Heart left ventricle (tissue), 16 donors: ENCODE data around the gene DCPS. TPM values are rescaled to one million over a fixed set of nuclear protein-coding genes. Genes with fewer than 3 reads are reported as not detected.
"Not testable (repeated sequence)": the region's sequence is repeated elsewhere in the genome, so short reads cannot be mapped to it uniquely, and the experiment has no call there.

Source experiments
- ATAC-seq, 4 donors: fragments of 200-7000 bp; cut with Tn5 transposase; one replicate each; pipeline ENCODE4 v1.9.1; 2020 to 2022; ENCODE audit warnings: moderate library complexity in 4 of 4, mild to moderate bottlenecking in 3 of 4, moderate number of reproducible peaks in 1 of 4
- DNase-seq, 5 donors: peaks; one replicate each; pipeline ENCODE4 v3.0.0-alpha.2; 2020
- H3K27ac ChIP-seq, 12 donors: fragments of 200-600 bp; sonication (generic) in 4 of 12; one replicate each; pipeline versions ENCODE4 v1.5.0 to v1.8.0; 2016 to 2022; ENCODE audit warnings: mild to moderate bottlenecking in 2 of 12
- H3K27me3 ChIP-seq, 9 donors: fragments of 200-600 bp; sonication (generic) in 2 of 9; one replicate each; pipeline versions ENCODE4 v1.5.1 to v1.8.0; 2016 to 2022; ENCODE audit warnings: mild to moderate bottlenecking in 3 of 9
- H3K36me3 ChIP-seq, 9 donors: fragments of 200-600 bp; sonication (generic) in 2 of 9; one replicate each; pipeline versions ENCODE4 v1.5.0 to v1.8.0; 2018 to 2022; ENCODE audit warnings: mild to moderate bottlenecking in 2 of 9
- H3K4me1 ChIP-seq, 12 donors: fragments of 200-600 bp; sonication (generic) in 4 of 12; one replicate each; pipeline versions ENCODE4 v1.5.0 to v1.8.0; 2016 to 2022; ENCODE audit warnings: mild to moderate bottlenecking in 3 of 12
- H3K4me3 ChIP-seq, 12 donors: fragments of 200-600 bp; sonication (generic) in 4 of 12; one replicate each; pipeline versions ENCODE4 v1.5.0 to v1.8.0; 2017 to 2022; ENCODE audit warnings: mild to moderate bottlenecking in 9 of 12, moderate library complexity in 4 of 12
- H3K9me3 ChIP-seq, 12 donors: fragments of 200-600 bp; sonication (generic) in 4 of 12; one replicate each; pipeline versions ENCODE4 v1.5.0 to v1.8.0; 2016 to 2022; ENCODE audit warnings: mild to moderate bottlenecking in 1 of 12
- POLR2A ChIP-seq, 2 donors: fragments of 450-650 bp; IDR thresholded peaks; one replicate each; pipeline ENCODE4 v1.6.1; 2017; ENCODE audit warnings: antibody characterized with exemption in 2 of 2, mild to moderate bottlenecking in 2 of 2, moderate library complexity in 2 of 2
- WGBS, 4 donors: extraction: QIAGEN DNeasy Blood & Tissue Kit in 2 of 4; methylation state at CpG; one replicate each; pipeline versions ENCODE4 v1.1.5 to v1.1.7; 2013 to 2018; 5-methylcytosine and 5-hydroxymethylcytosine counted together
- intact Hi-C, 10 donors: fragments of 100-400 bp; cut with DNase I; formaldehyde crosslinking; loops; one replicate each; pipeline versions ENCODE4 v1.11.1 to v1.14.2; 2022
- long read RNA-seq, 3 donors: library from polyadenylated mRNA; unstranded; transcript quantifications; one replicate each; pipeline ENCODE4 v2.0.0, GENCODE V29; 2020 to 2021
- polyA plus RNA-seq, 2 donors: library from polyadenylated mRNA; stranded (reverse); fragments of 200-250 nt; gene quantifications; one replicate each; pipeline ENCODE4 v1.2.3, GENCODE V29; 2013
- total RNA-seq, 9 donors: library from RNA; depleted of rRNA in 2 of 9; stranded (reverse); fragments of >200 nt in 2 of 9; fragmentation: NEBNext Ultra II Directional in 3 of 9; extraction: Animal tissue kit (Norgen Biotek cat#: 25700) in 3 of 9; gene quantifications; one replicate each; pipeline versions ENCODE4 v1.1.0 to v1.2.4, GENCODE V29; 2016 to 2023
- TF ChIP-seq, protein P1 (sequence below), 12 donors: fragments of 200-600 bp; sonication (generic) in 4 of 12; IDR thresholded peaks; one replicate each; pipeline versions ENCODE4 v1.5.0 to v1.8.0; 2018 to 2022; ENCODE audit warnings: antibody characterized with exemption in 12 of 12, mild to moderate bottlenecking in 5 of 12
- donor health status: ischemic (EF 13 %, LVEDD 7.1; RV severe dilation, severe dysfunction).
- donor health status: healthy with polysubstance abuse.
- donor health status: DM: no; HTN: yes; CAD: no.
- donor health status: DM: no; HTN: no; CAD: no.
- donor health status: ischemic (EF 25% LVEDD 6.9; RV normal size, moderate dysfunction).
- donor health status: ischemic (EF 25% LVEDD 5.7; RV mildly dilated, moderate dysfunction).
- donor health status: healthy.
- donor health status: DM: yes; HTN: yes; CAD: no.
- donor health status: ischemic (EF 35%, LVEDD 5.7; RV mildly dilated, moderate dysfunction).
- donor health status: nonischemic (EF 11% LVEDD 7.7; RV severe dilation, severe dysfunction).
- donor health status: DM: yes; HTN: yes; CAD: no.
- donor health status: PGD.
- donor health status: ischemic (EF 29% LVEDD 5.4; RV normal size, mild dysfunction).
- donor health status: nonischemic (EF 23%, LVEDD 6.1; RV moderate dilation, normal function).

DCPS gene, protein sequence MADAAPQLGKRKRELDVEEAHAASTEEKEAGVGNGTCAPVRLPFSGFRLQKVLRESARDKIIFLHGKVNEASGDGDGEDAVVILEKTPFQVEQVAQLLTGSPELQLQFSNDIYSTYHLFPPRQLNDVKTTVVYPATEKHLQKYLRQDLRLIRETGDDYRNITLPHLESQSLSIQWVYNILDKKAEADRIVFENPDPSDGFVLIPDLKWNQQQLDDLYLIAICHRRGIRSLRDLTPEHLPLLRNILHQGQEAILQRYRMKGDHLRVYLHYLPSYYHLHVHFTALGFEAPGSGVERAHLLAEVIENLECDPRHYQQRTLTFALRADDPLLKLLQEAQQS
- total RNA-seq: 10 to 100 TPM in 5 of 9 donors, 1 to 10 TPM in 4; 7.7 to 15.5 (median 11.1) TPM
- polyA plus RNA-seq: 10 to 100 TPM in 1 of 2 donors, 1 to 10 TPM in 1; 8.1 to 18.9 TPM
- long read RNA-seq, donor 1, partial matches to known transcripts: 3 of 6 reads
- long read RNA-seq, donor 1, other reads (novel, unspliced or antisense): 0 of 6 reads
- long read RNA-seq, donor 2, transcript DCPS-201 (6 exons, 1,479 nt): major isoform, 8 of 9 reads
- long read RNA-seq, donor 2, partial matches to known transcripts: 0 of 9 reads
- long read RNA-seq, donor 2, other reads (novel, unspliced or antisense): 1 of 9 reads
- long read RNA-seq, donor 3, partial matches to known transcripts: 0 of 5 reads
- long read RNA-seq, donor 3, other reads (novel, unspliced or antisense): 1 of 5 reads

DNA sequence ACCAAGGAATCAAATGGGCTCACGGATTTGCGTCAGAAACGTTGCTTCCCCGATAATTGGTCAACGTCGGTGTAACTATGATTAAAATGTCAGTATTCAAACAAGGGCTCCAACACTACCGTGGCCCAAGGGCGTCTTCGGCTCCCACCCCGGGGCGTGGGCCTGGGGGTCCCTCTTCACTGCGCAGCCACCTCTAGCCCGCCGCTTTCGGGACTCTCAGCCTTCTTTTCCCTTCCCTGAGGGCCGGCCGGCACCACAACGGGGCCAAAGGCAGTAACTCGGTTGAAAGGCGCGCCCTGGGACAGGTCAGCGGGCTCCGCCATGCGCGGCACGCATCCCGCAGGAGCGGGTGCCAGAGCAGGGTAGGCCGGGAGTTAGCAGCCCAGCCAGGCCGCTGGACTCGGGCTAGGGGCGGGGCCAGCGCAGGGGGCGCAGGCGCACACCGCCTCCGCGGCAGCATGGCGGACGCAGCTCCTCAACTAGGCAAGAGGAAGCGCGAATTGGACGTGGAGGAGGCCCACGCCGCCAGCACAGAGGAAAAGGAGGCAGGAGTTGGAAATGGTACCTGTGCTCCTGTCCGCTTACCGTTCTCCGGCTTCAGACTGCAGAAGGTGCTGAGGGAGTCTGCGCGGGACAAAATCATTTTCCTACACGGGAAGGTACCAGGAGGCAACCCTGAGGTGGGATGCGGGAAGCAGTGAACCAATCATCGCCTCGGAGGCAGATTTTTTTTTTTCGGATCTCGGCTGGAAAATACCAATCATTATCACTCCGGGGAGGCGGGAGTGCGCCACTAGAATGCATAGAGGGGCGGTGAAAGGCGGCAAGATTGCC is at the start of gene DCPS:
DCPS (plus strand) TSS at position 438 of the 834 bp plus-strand sequence; CDS start at position 459, 21 bp downstream.
- intact Hi-C loops: loop anchor here in 1 of 10 donors (10.0 kb wide), 1 partner anchor 1041 kb away; no protein-coding TSS in a partner anchor
- H3K27me3 ChIP-seq: no peaks in the 10 kb centered on the region
- H3K9me3 ChIP-seq: no peaks in the 10 kb centered on the region
- WGBS, 4 donors: 1 to 3% (median 2%) methylated on average over 40 to 61 of the region's 61 CpGs
- DNase-seq (peak; percentile 90 to 94 (median 93)), ATAC-seq (peak; percentile 96 to 100 (median 99))
- H3K36me3 ChIP-seq: peaks cover 0 to 30% (median 18%) of the 10 kb centered on the region in 9 donors
- peak within 1 kb of the TSS; percentile 52 to 95 (median 88) for H3K27ac ChIP-seq
- H3K4me1 ChIP-seq: peaks cover 0 to 26% (median 12%) of the 10 kb centered on the region in 12 donors
- peak in 1 of 2 donors; percentile 68 for TF ChIP-seq POLR2A (IDR thresholded peaks at IDR 0.05)
- TF ChIP-seq, protein P1, sequence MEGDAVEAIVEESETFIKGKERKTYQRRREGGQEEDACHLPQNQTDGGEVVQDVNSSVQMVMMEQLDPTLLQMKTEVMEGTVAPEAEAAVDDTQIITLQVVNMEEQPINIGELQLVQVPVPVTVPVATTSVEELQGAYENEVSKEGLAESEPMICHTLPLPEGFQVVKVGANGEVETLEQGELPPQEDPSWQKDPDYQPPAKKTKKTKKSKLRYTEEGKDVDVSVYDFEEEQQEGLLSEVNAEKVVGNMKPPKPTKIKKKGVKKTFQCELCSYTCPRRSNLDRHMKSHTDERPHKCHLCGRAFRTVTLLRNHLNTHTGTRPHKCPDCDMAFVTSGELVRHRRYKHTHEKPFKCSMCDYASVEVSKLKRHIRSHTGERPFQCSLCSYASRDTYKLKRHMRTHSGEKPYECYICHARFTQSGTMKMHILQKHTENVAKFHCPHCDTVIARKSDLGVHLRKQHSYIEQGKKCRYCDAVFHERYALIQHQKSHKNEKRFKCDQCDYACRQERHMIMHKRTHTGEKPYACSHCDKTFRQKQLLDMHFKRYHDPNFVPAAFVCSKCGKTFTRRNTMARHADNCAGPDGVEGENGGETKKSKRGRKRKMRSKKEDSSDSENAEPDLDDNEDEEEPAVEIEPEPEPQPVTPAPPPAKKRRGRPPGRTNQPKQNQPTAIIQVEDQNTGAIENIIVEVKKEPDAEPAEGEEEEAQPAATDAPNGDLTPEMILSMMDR (IDR thresholded peaks at IDR 0.05): no peak
- H3K4me3 ChIP-seq: peak within 1 kb of the TSS; percentile 52 to 80 (median 69)

DNA sequence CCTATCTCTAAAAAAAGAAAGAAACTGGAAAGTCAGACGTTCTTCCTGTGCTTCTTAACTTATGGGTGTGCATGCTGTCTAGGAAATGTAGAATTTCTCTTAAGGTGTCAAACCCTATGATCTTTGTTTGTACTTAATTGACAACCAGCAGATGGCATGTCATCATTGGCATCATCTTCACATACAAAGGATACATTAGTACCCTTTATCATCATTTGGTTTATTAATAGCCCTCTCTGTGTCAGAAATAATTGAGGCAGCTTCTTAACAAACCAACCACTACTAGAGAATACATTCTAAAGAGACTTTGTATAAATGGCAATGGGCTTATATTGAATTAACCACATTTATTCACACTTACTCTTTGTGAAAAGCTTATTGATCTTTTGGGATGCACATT is 49.0 kb upstream of the DCPS start:
- WGBS, 4 donors: 43 to 59% (median 51%) methylated on average over 1 of the region's 1 CpG
- DNase-seq (no peak), ATAC-seq (no peak)
- no peaks in the 10 kb centered on the region for H3K9me3 ChIP-seq
- H3K27ac ChIP-seq: no peak overlapping the region
- H3K27me3 ChIP-seq: no peaks in the 10 kb centered on the region
- intact Hi-C loops: no loop called here
- H3K36me3 ChIP-seq: peaks cover 3 to 88% (median 73%) of the 10 kb centered on the region in 9 donors
- no peak overlapping the region for H3K4me3 ChIP-seq
- peaks cover 0 to 9% (median 0%) of the 10 kb centered on the region in 12 donors for H3K4me1 ChIP-seq
- TF ChIP-seq POLR2A (IDR thresholded peaks at IDR 0.05): no peak
- TF ChIP-seq, protein P1 (IDR thresholded peaks at IDR 0.05): no peak

DNA sequence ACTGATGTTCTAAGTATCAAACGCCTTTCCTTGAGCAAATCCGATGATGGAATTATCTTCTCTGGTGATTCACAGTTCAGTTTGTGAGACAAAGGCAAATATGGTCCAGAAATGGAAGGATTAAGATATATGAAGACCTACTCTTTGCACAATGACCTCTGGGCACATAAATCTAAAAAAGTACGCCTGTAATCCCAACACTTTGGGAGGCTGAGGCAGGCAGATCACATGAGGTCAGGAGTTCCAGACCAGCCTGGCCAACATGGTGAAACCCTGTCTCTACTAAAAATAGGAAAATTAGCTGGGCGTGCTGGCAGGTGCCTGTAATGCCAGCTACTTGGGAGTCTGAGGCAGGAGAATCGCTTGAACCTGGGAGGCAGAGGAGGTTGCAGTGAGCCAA is 48.4 kb upstream of the DCPS start:
- not testable (repeated sequence) for ATAC-seq, DNase-seq

DNA sequence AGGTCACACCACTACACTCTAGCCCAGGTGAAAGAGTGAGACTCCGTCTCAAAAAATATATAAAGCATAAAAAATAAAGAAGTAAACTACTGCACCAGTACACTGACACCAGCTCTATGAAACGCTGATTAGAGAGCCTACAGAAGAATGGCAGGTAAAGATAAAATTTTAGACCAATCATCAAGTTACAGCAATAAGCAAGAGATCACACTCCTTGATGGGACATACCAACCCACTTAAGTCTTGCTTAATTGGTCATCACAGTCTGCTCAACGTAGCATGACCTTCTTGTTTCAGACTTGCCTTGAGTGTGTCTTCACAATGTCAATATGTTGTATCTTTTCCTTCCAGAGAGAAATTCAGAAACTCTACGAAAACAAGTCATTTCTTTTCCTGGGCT is 47.6 kb upstream of the DCPS start:
- H3K9me3 ChIP-seq: no peaks in the 10 kb centered on the region

More for the DNA sequence above, 48.4 kb upstream of the DCPS start:
- intact Hi-C loops, H3K9me3 ChIP-seq, H3K27ac ChIP-seq, H3K27me3 ChIP-seq, H3K4me3 ChIP-seq: not testable (repeated sequence)
- Histone ChIP-seq H3K36me3 (peaks cover 3 to 91% (median 76%) of the 10 kb centered on the region in 9 donors), H3K4me1 (peaks cover 0 to 11% (median 0%) of the 10 kb centered on the region in 12 donors)
- 83 to 90% (median 87%) methylated on average over 5 of the region's 5 CpGs for WGBS, 4 donors

More for the DNA sequence above, 47.6 kb upstream of the DCPS start:
- Histone ChIP-seq H3K4me1 (peaks cover 0 to 18% (median 0%) of the 10 kb centered on the region in 12 donors), H3K27me3 (no peaks in the 10 kb centered on the region), H3K4me3 (no peak overlapping the region), H3K27ac (no peak overlapping the region), H3K36me3 (peaks cover 1 to 90% (median 76%) of the 10 kb centered on the region in 9 donors)
- no peak for TF ChIP-seq POLR2A (IDR thresholded peaks at IDR 0.05)
- TF ChIP-seq, protein P1 (IDR thresholded peaks at IDR 0.05): no peak
- no peak for DNase-seq
- ATAC-seq: no peak
- intact Hi-C loops: no loop called here
- 92 to 95% (median 94%) methylated on average over 4 of the region's 4 CpGs for WGBS, 4 donors
